ENCODE results near the gene SNAI1. TPM values are rescaled to one million over a fixed set of nuclear protein-coding genes. Genes with fewer than 3 reads are reported as not detected.
A peak's percentile ranks its signal among the peaks of the same experiment; 100 is the strongest.

SNAI1 gene
- total RNA-seq, 1 donor from 2014 or later: 26.4 TPM

DNA sequence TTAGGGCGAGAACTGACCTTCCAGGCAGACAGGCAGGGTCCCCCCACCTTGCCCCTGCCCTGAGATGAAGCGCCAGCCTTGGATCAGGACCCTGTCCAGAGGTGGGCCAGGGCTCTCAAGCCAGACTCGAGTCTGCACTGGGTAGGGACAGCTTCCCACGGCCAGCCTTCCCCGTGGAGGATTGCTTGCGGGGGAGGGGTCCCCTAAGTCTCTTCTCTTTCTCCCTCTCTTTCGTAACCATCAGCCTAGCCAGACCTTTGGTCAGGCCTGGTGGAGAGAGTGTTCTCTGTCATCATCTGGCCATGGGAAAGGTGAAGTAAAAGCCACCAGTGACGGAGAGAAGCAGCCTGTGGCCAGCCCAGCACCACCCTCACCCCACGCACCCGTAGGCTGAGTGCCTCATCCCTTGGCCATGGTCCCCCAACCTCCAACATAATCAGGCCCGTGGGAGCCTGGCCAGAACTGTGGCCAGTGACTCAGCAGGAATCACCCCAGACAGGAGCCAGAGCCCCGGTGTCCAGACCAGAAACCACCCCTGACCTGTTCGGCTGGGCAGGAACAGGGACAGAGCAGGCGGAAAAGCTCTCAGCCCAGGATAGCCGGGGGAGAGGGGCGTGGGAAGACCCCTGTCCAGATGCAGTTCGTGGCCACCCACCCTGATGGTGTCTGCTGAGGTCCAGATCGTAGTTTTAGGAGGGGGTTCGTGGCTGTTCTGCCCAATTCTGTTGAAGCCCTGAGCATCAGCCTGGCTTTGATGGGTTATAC lies 47.1 kb downstream of the SNAI1 start:
- DNase-seq (ENCODE audit: low spot score): no peak
- Mint-ChIP-seq H3K4me3 (ENCODE audit: unreplicated experiment) (peak overlapping the region; percentile 12), H3K36me3 (ENCODE audit: low read depth, unreplicated experiment) (peaks cover 11% of the 10 kb centered on the region), H3K27ac (ENCODE audit: unreplicated experiment) (peak overlapping the region; percentile 58), H3K9me3 (ENCODE audit: unreplicated experiment) (no peaks in the 10 kb centered on the region), H3K4me1 (ENCODE audit: unreplicated experiment) (peaks cover 15% of the 10 kb centered on the region), H3K27me3 (ENCODE audit: unreplicated experiment) (peaks cover 5% of the 10 kb centered on the region)
- TF ChIP-seq, protein P1, sequence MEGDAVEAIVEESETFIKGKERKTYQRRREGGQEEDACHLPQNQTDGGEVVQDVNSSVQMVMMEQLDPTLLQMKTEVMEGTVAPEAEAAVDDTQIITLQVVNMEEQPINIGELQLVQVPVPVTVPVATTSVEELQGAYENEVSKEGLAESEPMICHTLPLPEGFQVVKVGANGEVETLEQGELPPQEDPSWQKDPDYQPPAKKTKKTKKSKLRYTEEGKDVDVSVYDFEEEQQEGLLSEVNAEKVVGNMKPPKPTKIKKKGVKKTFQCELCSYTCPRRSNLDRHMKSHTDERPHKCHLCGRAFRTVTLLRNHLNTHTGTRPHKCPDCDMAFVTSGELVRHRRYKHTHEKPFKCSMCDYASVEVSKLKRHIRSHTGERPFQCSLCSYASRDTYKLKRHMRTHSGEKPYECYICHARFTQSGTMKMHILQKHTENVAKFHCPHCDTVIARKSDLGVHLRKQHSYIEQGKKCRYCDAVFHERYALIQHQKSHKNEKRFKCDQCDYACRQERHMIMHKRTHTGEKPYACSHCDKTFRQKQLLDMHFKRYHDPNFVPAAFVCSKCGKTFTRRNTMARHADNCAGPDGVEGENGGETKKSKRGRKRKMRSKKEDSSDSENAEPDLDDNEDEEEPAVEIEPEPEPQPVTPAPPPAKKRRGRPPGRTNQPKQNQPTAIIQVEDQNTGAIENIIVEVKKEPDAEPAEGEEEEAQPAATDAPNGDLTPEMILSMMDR (IDR thresholded peaks at IDR 0.05; ENCODE audit: unreplicated experiment): no peak

DNA sequence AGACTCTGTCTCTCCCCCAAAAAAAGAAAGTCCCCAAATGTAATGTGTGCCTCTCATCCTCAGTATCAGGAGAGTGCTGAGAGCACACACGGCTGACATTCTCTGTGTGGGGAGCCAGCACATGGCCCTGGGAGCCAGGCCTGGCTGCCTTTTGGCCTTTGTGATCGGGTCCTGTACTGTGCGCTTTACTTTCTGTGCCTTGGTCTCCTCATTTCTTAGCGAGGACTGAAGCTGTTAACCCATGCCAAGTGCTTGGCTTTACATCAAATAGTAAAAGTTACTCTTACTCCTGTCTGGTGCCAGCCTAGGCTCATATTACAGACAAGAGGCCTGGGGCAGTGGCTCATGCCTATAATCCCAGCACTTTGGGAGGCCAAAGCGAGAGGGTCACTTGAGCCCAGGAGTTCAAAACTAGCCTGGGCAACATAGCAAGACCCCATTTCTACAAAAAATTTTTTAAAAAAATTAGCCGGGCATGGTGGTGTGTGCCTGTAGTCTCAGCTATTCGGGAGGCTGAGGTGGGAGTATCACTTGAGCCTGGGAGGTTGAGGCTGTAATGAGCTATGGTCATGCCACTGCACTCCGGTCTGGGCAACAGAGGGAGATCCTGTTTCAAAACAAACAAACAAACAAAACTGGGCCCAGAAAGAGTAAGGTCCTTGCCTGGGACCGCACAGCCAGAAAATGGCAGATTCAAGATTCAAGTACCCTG lies 50.3 kb downstream of the SNAI1 start:
- Mint-ChIP-seq H3K4me3 (ENCODE audit: unreplicated experiment) (no peak overlapping the region), H3K4me1 (ENCODE audit: unreplicated experiment) (peaks cover 18% of the 10 kb centered on the region), H3K27me3 (ENCODE audit: unreplicated experiment) (peaks cover 9% of the 10 kb centered on the region), H3K27ac (ENCODE audit: unreplicated experiment) (peak overlapping the region; percentile 62), H3K36me3 (ENCODE audit: low read depth, unreplicated experiment) (peaks cover 14% of the 10 kb centered on the region), H3K9me3 (ENCODE audit: unreplicated experiment) (no peaks in the 10 kb centered on the region)
- TF ChIP-seq, protein P1 (IDR thresholded peaks at IDR 0.05; ENCODE audit: unreplicated experiment): no peak
- DNase-seq (ENCODE audit: low spot score): no peak

DNA sequence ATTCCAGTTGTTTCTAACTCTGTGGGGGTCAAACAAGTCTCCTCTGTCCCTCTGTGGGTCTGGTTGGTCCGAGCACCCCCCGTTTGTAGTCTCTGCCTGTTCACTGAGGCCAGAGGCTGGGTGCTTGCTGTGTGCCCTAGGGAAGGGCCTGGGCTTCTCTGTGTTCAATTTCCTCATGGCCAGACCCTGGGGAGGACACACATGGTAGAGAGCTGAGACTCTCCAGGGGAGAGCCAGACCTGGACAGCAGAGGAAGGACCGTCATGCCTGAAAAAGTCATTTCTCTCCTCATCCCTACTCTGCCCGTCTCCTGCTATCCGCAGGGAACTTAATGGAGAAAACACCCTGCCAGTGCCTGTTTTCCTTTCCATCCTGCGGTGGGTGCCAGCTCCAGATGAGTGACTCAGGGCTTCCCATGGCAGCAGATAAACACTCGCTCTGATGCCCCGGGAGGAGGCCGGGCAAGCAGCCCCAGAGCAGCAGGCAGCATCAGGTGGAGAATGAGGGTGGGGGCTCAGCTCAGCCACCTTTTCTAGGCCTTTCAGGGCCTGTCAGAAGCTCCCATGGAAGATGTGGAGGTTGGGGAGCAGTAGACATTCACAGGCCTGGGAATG lies 51.9 kb downstream of the SNAI1 start:
- H3K4me3 Mint-ChIP-seq (ENCODE audit: unreplicated experiment): no peak overlapping the region
- no peak for DNase-seq (ENCODE audit: low spot score)
- H3K36me3 Mint-ChIP-seq (ENCODE audit: low read depth, unreplicated experiment): peaks cover 14% of the 10 kb centered on the region
- peaks cover 14% of the 10 kb centered on the region for H3K4me1 Mint-ChIP-seq (ENCODE audit: unreplicated experiment)
- no peak overlapping the region for H3K27ac Mint-ChIP-seq (ENCODE audit: unreplicated experiment)
- TF ChIP-seq, protein P1 (IDR thresholded peaks at IDR 0.05; ENCODE audit: unreplicated experiment): no peak
- H3K9me3 Mint-ChIP-seq (ENCODE audit: unreplicated experiment): no peaks in the 10 kb centered on the region
- peaks cover 9% of the 10 kb centered on the region for H3K27me3 Mint-ChIP-seq (ENCODE audit: unreplicated experiment)

DNA sequence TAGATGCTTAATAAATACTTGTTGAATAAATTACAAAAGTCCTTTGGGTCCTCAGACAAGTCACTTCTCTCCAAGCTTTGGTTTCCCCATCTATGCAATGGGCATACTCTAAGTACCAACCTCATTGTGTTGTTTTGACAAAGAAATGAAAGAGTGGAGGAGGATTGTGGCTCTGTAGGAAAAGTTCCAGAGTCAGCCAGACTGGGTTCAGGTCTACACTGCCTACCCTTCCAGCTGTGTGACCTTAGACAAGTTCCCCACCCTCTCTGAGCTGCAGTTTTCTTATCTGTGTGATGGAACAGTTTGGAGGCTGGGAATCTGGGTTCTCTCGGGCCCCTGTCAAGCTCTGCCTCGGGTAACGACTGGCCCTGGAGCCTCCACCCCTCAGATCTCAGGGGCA lies 53.9 kb downstream of the SNAI1 start:
- no peak overlapping the region for H3K27ac Mint-ChIP-seq (ENCODE audit: unreplicated experiment)
- H3K4me3 Mint-ChIP-seq (ENCODE audit: unreplicated experiment): no peak overlapping the region
- H3K27me3 Mint-ChIP-seq (ENCODE audit: unreplicated experiment): peaks cover 10% of the 10 kb centered on the region
- H3K9me3 Mint-ChIP-seq (ENCODE audit: unreplicated experiment): no peaks in the 10 kb centered on the region
- TF ChIP-seq, protein P1 (IDR thresholded peaks at IDR 0.05; ENCODE audit: unreplicated experiment): no peak
- DNase-seq (ENCODE audit: low spot score): no peak
- H3K4me1 Mint-ChIP-seq (ENCODE audit: unreplicated experiment): peaks cover 14% of the 10 kb centered on the region
- H3K36me3 Mint-ChIP-seq (ENCODE audit: low read depth, unreplicated experiment): peaks cover 8% of the 10 kb centered on the region
